VCaP (cell line): Measurements from ENCODE around the gene SYNRG.

Experiments used
- H3K27ac ChIP-seq: fragments of 450-650 bp; 2 replicates; pipeline ENCODE4 v1.5.1; 2017
- CTCF ChIP-seq: fragments of 450-650 bp; conservative IDR thresholded peaks from 2 replicates; pipeline ENCODE4 v1.5.1; 2017; ENCODE audit warnings: mild to moderate bottlenecking, moderate library complexity

Gene SYNRG

GRCh38 chr17:37488607-37489196 is 120.5 kb downstream of the SYNRG start:
- peak overlapping the region; percentile 98 for H3K27ac ChIP-seq
- no peak for TF ChIP-seq CTCF

- peak overlapping the region; percentile 98 for H3K27ac ChIP-seq
Observed at GRCh38 chr17:37488009-37488604, 121.1 kb downstream of the SYNRG start.

GRCh38 chr17:37485938-37486570 is 123.2 kb downstream of the SYNRG start:
- TF ChIP-seq CTCF: no peak
- H3K27ac ChIP-seq: peak overlapping the region; percentile 98

More at GRCh38 chr17:37488009-37488604, 121.1 kb downstream of the SYNRG start:
- no peak for TF ChIP-seq CTCF

GRCh38 chr17:37483311-37484039 is 125.7 kb downstream of the SYNRG start:
- no peak overlapping the region for H3K27ac ChIP-seq
- no peak for TF ChIP-seq CTCF

- no peak overlapping the region for H3K27ac ChIP-seq
- TF ChIP-seq CTCF: no peak
Observed at GRCh38 chr17:37481001-37481665, 128.1 kb downstream of the SYNRG start.

GRCh38 chr17:37480427-37480826 is 128.8 kb downstream of the SYNRG start:
- no peak for TF ChIP-seq CTCF
- no peak overlapping the region for H3K27ac ChIP-seq

- no peak overlapping the region for H3K27ac ChIP-seq
- TF ChIP-seq CTCF: no peak
Observed at GRCh38 chr17:37479025-37479424, 130.2 kb downstream of the SYNRG start.
